Measurements from ENCODE around the gene TMEM184A. TPM values are rescaled to one million over a fixed set of nuclear protein-coding genes. Genes with fewer than 3 reads are reported as not detected.
A peak's percentile ranks its signal among the peaks of the same experiment; 100 is the strongest.

The TMEM184A gene
- total RNA-seq, 1 donor from 2014 or later = 129 TPM

GRCh38 chr7:1535100-1535458 is 20.9 kb downstream of the TMEM184A start:
- H3K4me3 ChIP-seq = no peak overlapping the region
- peaks cover 72% of the 10 kb centered on the region for H3K4me1 ChIP-seq
- H3K9me3 ChIP-seq = no peaks in the 10 kb centered on the region
- H3K27me3 ChIP-seq = no peaks in the 10 kb centered on the region
- intact Hi-C loops (cut with DNase I) = no loop called here
- H3K36me3 ChIP-seq = peaks cover 0 to 13% of the 10 kb centered on the region in 2 donors
- DNase-seq (ENCODE audit: extremely low spot score in 2 of 2) = no peak
- TF ChIP-seq CTCF (IDR thresholded peaks at IDR 0.05) = no peak
- TF ChIP-seq POLR2AphosphoS5 (IDR thresholded peaks at IDR 0.05; ENCODE audit: insufficient read depth in 1 of 2, low read depth in 1 of 2) = no peak
- TF ChIP-seq POLR2A (IDR thresholded peaks at IDR 0.05) = no peak
- peak overlapping the region; percentile 99 for H3K27ac ChIP-seq

DNA sequence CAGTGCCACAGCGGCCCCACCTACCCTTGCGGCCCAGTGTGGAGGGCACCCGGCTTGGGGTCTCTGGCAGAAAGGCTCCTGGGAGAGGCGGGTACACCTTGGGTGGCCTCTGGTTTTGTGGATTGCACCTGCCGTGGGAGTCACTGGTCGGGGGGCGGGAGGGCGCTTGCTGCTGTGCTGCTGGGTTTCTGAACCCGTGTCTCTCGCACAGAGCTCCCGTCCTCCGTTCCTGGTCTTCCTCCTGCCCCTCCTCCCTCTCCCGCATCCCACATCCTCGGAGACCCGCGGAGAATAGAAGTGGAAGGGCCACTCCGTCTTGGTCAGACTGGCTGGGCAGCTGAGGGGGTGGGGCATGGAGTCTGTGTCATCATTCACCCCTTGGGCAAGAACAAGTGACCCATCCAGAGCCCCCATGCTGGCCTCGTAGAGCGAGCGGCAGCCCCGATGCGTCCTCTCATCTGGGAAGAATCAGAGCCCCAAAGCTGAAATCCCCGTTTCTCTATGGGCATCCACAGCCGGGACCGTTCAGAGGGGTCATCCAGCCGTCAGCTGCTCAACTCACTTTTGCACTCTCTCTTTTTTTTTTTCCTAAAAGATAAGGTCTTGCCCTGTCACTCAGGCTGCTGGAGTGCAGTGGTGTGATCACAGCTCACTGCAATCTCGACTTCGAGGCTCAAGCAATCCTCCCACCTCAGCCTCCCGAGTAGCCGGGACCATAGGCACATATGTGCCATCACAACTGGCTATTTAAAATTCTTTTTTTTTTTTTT is 21.5 kb downstream of the TMEM184A start:
- Histone ChIP-seq H3K27ac (peak overlapping the region; percentile 99), H3K27me3 (no peaks in the 10 kb centered on the region), H3K36me3 (peaks cover 0 to 7% of the 10 kb centered on the region in 2 donors), H3K9me3 (no peaks in the 10 kb centered on the region), H3K4me3 (no peak overlapping the region), H3K4me1 (peaks cover 72% of the 10 kb centered on the region)
- TF ChIP-seq POLR2AphosphoS5 (IDR thresholded peaks at IDR 0.05; ENCODE audit: insufficient read depth in 1 of 2, low read depth in 1 of 2) (no peak), CTCF (IDR thresholded peaks at IDR 0.05) (no peak), POLR2A (IDR thresholded peaks at IDR 0.05) (no peak)
- intact Hi-C loops (cut with DNase I) = loop anchor here (5.0 kb wide), 1 partner anchor 38 kb away; the partner anchor contains the start of gene PSMG3
- no peak for DNase-seq (ENCODE audit: extremely low spot score in 2 of 2)

DNA sequence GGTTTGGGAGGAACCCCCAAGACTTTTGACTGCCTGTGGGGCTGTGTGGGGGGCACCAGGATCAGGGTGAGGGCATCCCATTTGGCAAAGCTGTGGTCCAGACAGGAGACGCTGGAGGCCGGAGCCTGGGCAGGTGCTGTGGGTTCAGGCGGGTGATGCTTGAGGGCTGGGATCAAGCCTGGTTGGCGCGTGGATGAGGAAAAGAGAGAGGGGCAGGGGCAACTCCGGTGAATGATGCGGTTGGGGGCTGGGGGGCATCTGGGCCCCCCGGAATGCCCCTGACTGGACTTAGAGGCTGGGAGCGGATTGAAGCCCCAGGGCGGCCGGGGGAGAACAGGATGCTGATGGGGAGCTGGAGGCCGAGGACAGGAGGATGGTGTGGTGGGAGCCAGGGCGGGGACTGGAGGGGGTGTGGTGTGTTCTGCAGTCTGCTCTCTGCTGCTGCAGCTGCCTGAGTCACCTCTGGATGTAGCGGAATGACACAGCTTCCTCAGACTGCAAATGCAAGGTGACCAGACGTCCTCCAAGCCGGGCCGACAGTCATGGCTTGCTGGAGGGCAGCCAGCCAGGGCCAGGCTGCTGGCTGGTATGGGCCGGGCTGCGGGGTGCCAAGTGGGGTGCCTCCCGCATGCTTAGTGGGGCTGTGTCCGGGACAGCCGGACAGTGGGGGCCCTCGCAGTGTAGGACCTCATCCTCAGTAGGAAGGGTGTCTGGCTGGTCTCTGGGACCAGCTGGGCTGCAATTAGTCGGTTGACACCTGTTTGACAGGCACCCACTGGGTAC is 22.3 kb downstream of the TMEM184A start:
- Histone ChIP-seq H3K4me1 (peaks cover 71% of the 10 kb centered on the region), H3K36me3 (no peaks in the 10 kb centered on the region), H3K4me3 (peak overlapping the region; percentile 70 to 95), H3K9me3 (no peaks in the 10 kb centered on the region), H3K27me3 (no peaks in the 10 kb centered on the region), H3K27ac (peak overlapping the region; percentile 99)
- intact Hi-C loops (cut with DNase I) = loop anchor here (5.0 kb wide), 1 partner anchor 39 kb away; the partner anchor contains the start of gene PSMG3
- TF ChIP-seq CTCF (IDR thresholded peaks at IDR 0.05) (no peak), POLR2AphosphoS5 (IDR thresholded peaks at IDR 0.05; ENCODE audit: insufficient read depth in 1 of 2, low read depth in 1 of 2) (no peak), POLR2A (IDR thresholded peaks at IDR 0.05) (no peak)
- DNase-seq (ENCODE audit: extremely low spot score in 2 of 2) = no peak

DNA sequence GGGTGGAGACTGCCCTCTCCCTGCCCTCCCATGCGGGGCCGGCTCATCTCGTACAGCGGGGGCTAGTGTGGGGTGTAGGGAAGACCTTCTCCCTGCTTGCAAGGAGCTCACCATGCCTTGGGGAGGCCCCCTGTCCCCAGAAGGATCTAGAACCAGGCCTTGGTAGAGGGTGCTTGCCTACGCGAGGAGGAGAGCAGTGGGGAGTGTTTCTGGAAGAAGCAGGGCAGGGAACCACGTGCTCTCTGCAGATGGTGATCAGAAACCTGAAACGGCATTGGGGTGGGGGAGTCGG is 22.8 kb downstream of the TMEM184A start:
- DNase-seq (ENCODE audit: extremely low spot score in 2 of 2) = no peak
- peak overlapping the region; percentile 70 to 95 for H3K4me3 ChIP-seq
- H3K4me1 ChIP-seq = peaks cover 65% of the 10 kb centered on the region
- intact Hi-C loops (cut with DNase I) = loop anchor here (5.0 kb wide), 1 partner anchor 39 kb away; the partner anchor contains the start of gene PSMG3
- no peaks in the 10 kb centered on the region for H3K27me3 ChIP-seq
- H3K9me3 ChIP-seq = no peaks in the 10 kb centered on the region
- H3K27ac ChIP-seq = peak overlapping the region; percentile 99
- no peaks in the 10 kb centered on the region for H3K36me3 ChIP-seq
- peak in 1 of 2 donors; percentile 7 for TF ChIP-seq POLR2AphosphoS5 (IDR thresholded peaks at IDR 0.05; ENCODE audit: insufficient read depth in 1 of 2, low read depth in 1 of 2)
- TF ChIP-seq POLR2A (IDR thresholded peaks at IDR 0.05) = no peak
- TF ChIP-seq CTCF (IDR thresholded peaks at IDR 0.05) = no peak
